ENCODE measurements around the gene BRD2.

DNA sequence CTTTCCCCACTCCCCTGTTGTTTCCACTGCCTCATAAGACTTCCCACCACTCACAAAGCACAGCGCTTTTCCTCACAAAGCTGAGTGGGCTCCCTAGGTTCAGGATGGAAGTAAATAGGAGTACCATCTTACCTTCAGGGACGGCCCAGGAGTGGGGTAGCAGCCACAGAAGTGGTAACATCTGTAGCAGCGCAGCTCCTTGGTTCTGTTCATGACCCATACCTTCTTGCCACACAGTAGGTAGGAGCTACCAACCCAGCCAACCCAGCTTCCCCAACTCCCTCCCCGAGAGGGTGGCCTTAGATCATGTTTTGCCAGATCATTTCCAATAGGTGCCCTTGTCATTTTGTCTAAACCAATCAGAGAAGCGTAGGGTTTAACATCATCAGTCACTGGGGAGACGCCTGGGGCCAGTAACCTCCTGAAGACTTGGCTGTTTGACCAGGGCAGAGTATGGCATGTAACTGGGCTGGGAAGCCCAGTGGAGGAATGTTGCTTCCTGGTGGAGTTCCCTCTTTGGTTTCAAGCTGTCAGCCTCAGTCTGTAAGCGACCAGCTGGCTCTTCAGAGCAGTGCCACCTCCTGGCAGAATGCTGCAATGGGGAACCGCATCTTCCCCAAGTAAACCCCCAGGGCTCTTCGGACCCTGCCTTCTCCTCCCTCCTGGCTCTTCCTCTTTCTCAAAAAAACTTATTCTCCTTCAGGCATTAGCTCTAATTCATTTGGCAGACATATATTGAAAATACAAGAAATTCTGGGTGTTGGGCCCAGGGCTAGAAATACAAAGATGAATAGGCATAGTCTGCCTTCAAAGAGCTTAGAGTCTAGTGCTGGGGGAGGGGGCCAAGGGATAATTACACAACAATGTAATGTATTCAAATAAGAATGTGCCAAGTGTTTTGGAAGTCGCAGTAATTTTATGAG lies 15.3 kb upstream of the BRD2 start, which contains the start of gene HLA-DMA:
- TF ChIP-seq POLR2A (IDR thresholded peaks at IDR 0.05): peak; percentile 11 to 93 (median 69)
- TF ChIP-seq, protein P1, sequence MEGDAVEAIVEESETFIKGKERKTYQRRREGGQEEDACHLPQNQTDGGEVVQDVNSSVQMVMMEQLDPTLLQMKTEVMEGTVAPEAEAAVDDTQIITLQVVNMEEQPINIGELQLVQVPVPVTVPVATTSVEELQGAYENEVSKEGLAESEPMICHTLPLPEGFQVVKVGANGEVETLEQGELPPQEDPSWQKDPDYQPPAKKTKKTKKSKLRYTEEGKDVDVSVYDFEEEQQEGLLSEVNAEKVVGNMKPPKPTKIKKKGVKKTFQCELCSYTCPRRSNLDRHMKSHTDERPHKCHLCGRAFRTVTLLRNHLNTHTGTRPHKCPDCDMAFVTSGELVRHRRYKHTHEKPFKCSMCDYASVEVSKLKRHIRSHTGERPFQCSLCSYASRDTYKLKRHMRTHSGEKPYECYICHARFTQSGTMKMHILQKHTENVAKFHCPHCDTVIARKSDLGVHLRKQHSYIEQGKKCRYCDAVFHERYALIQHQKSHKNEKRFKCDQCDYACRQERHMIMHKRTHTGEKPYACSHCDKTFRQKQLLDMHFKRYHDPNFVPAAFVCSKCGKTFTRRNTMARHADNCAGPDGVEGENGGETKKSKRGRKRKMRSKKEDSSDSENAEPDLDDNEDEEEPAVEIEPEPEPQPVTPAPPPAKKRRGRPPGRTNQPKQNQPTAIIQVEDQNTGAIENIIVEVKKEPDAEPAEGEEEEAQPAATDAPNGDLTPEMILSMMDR (IDR thresholded peaks at IDR 0.05): peak; percentile 68 to 94 (median 87)

Measured in body of pancreas (tissue), 4 donors.